IMR-90 (cell line): ENCODE results near the gene KIF22. TPM values are rescaled to one million over a fixed set of nuclear protein-coding genes. Genes with fewer than 3 reads are reported as not detected.

ENCODE experiments used
- ATAC-seq: fragments of 200-7000 bp; cut with Tn5 transposase; 2 replicates; pipeline ENCODE4 v1.9.1; 2020; ENCODE audit warnings: low read depth, mild to moderate bottlenecking, moderate library complexity
- BruUV-seq: library from RNA; stranded (reverse); fragments of 400-500 nt; replicated peaks from 2 replicates; lab custom pipeline; 2021; lab: Mats Ljungman, UMichigan
- CTCF ChIA-PET: fragments of 300-600 bp; formaldehyde crosslinking; extraction: SDS; loops from one replicate; lab custom pipeline; 2021; ENCODE audit warnings: antibody characterized with exemption; lab: Yijun Ruan, JAX
- POLR2A ChIA-PET: fragments of 300-600 bp; sonication (Branson Sonifier 250); formaldehyde crosslinking; loops from one replicate; lab custom pipeline; 2022; ENCODE audit warnings: antibody characterized with exemption; ENCODE audit not compliant: unreplicated experiment; lab: Charles Lee
- DNase-seq: peaks from one replicate; pipeline ENCODE4 v3.0.0; 2013
- H2AFZ ChIP-seq: replicated peaks from 2 replicates; pipeline ENCODE3; 2013; ENCODE audit warnings: low read length, mild to moderate bottlenecking; ENCODE audit not compliant: poor library complexity
- H2AK5ac ChIP-seq: 2 replicates; pipeline ENCODE4 v1.6.1; 2013; ENCODE audit warnings: low read depth, low read length, inconsistent platforms
- H2AK9ac ChIP-seq: replicated peaks from 2 replicates; pipeline ENCODE3; 2013; ENCODE audit warnings: mild to moderate bottlenecking, low read depth, low read length, moderate library complexity; ENCODE audit not compliant: poor library complexity
- H2BK120ac ChIP-seq: 2 replicates; pipeline ENCODE4 v1.6.1; 2013; ENCODE audit warnings: low read depth, low read length, inconsistent platforms
- H2BK15ac ChIP-seq: 3 replicates; pipeline ENCODE4 v1.6.1; 2013; ENCODE audit warnings: low read depth, low read length, inconsistent platforms
- H2BK20ac ChIP-seq: 2 replicates; pipeline ENCODE4 v1.6.1; 2013; ENCODE audit warnings: low read depth, mild to moderate bottlenecking, inconsistent platforms, low read length, moderate library complexity
- H2BK5ac ChIP-seq: 2 replicates; pipeline ENCODE4 v1.6.1; 2013; ENCODE audit warnings: mild to moderate bottlenecking, low read depth, low read length, inconsistent platforms; ENCODE audit not compliant: poor library complexity, severe bottlenecking
- H3K14ac ChIP-seq: replicated peaks from 2 replicates; pipeline ENCODE4 v1.6.1; 2013; ENCODE audit warnings: low read depth, low read length, inconsistent platforms
- H3K18ac ChIP-seq: 2 replicates; pipeline ENCODE4 v1.6.1; 2013; ENCODE audit warnings: low read depth, low read length, control low read depth
- H3K23ac ChIP-seq: 2 replicates; pipeline ENCODE4 v1.6.1; 2013; ENCODE audit warnings: low read depth, low read length, inconsistent platforms
- H3K27ac ChIP-seq: 2 replicates; pipeline ENCODE4 v1.5.1; 2013; ENCODE audit warnings: mild to moderate bottlenecking, control low read depth, low read length; ENCODE audit not compliant: insufficient read depth
- H3K27me3 ChIP-seq: 2 replicates; pipeline ENCODE4 v1.6.1; 2013; ENCODE audit warnings: low read length; ENCODE audit not compliant: control insufficient read depth, insufficient read depth
- H3K36me3 ChIP-seq: 2 replicates; pipeline ENCODE4 v1.6.1; 2013; ENCODE audit warnings: low read length, mixed read lengths; ENCODE audit not compliant: control insufficient read depth, insufficient read depth
- H3K4ac ChIP-seq: 2 replicates; pipeline ENCODE4 v1.6.1; 2013; ENCODE audit warnings: low read depth, low read length, inconsistent platforms
- H3K4me1 ChIP-seq: 2 replicates; pipeline ENCODE4 v1.6.1; 2013; ENCODE audit warnings: low read length, mixed read lengths; ENCODE audit not compliant: control insufficient read depth, insufficient read depth
- H3K4me2 ChIP-seq: 2 replicates; pipeline ENCODE4 v1.6.1; 2013; ENCODE audit warnings: low read depth, mild to moderate bottlenecking, control low read depth, low read length, moderate library complexity
- H3K4me3 ChIP-seq: 2 replicates; pipeline ENCODE4 v1.5.1; 2013; ENCODE audit warnings: low read depth, mild to moderate bottlenecking, control low read depth, low read length, moderate library complexity; ENCODE audit not compliant: insufficient read depth
- H3K56ac ChIP-seq: 2 replicates; pipeline ENCODE4 v1.6.1; 2013; ENCODE audit warnings: low read length, inconsistent platforms; ENCODE audit not compliant: insufficient read depth; ENCODE audit errors: extremely low read depth
- H3K79me1 ChIP-seq, 2 experiments: 2 replicates each; pipeline ENCODE4 v1.6.1; 2013; ENCODE audit warnings: low read length in 2 of 2, inconsistent platforms in 1 of 2, low read depth in 1 of 2
- H3K9ac ChIP-seq: 2 replicates; pipeline ENCODE4 v1.6.1; 2013; ENCODE audit warnings: low read depth, low read length, control low read depth
- H3K9me1 ChIP-seq: 2 replicates; pipeline ENCODE4 v1.6.1; 2013; ENCODE audit warnings: low read length, inconsistent platforms; ENCODE audit not compliant: insufficient read depth
- H3K9me3 ChIP-seq: 2 replicates; pipeline ENCODE4 v1.6.1; 2013; ENCODE audit warnings: low read length; ENCODE audit not compliant: control insufficient read depth, insufficient read depth
- H4K20me1 ChIP-seq: 2 replicates; pipeline ENCODE4 v1.6.1; 2013; ENCODE audit warnings: low read length, inconsistent platforms; ENCODE audit not compliant: insufficient read depth
- H4K5ac ChIP-seq: 2 replicates; pipeline ENCODE4 v1.6.1; 2013; ENCODE audit warnings: mild to moderate bottlenecking, low read depth, low read length, control low read depth
- H4K8ac ChIP-seq, 2 experiments: 2 replicates each; pipeline ENCODE4 v1.6.1; 2013; ENCODE audit warnings: low read depth in 2 of 2, low read length in 2 of 2, control low read depth in 1 of 2, inconsistent platforms in 1 of 2
- H4K91ac ChIP-seq: 2 replicates; pipeline ENCODE4 v1.6.1; 2013; ENCODE audit warnings: low read depth, low read length, inconsistent platforms; ENCODE audit not compliant: insufficient read depth
- FOS ChIP-seq: fragments of 150-350 bp; IDR thresholded peaks from 2 replicates; pipeline ENCODE4 v1.6.1; 2016; ENCODE audit warnings: low read depth, low read length
- RCOR1 ChIP-seq: IDR thresholded peaks from 2 replicates; pipeline ENCODE4 v1.6.1; 2012; ENCODE audit warnings: mild to moderate bottlenecking, low read length, improper control_type of control experiment; ENCODE audit not compliant: insufficient replicate concordance
- SMC3 ChIP-seq: fragments of 150-350 bp; IDR thresholded peaks from 2 replicates; pipeline ENCODE4 v1.6.1; 2016; ENCODE audit warnings: low read depth, mild to moderate bottlenecking, antibody characterized with exemption, low read length, moderate library complexity
- WGBS, 2 experiments: methylation state at CpG; one replicate each; pipeline versions ENCODE4 v1.1.5 to v1.1.7; 2013; ENCODE audit warnings: missing lambda C conversion rate in 2 of 2; ENCODE audit not compliant: insufficient read length in 1 of 2; ENCODE audit errors: extremely low coverage in 2 of 2; 5-methylcytosine and 5-hydroxymethylcytosine counted together
- dilution Hi-C: fragments of 300-500 bp; cut with HindIII; formaldehyde crosslinking; loops from one replicate; pipeline ENCODE4 v1.14.3; 2018; ENCODE audit warnings: low sequenced_read_pairs; ENCODE audit not compliant: unreplicated experiment
- in situ Hi-C: fragments of 300-500 bp; cut with MboI; formaldehyde crosslinking; loops from 3 replicates; pipeline ENCODE4 v1.14.3; 2019; ENCODE audit warnings: low sequenced_read_pairs, inconsistent platforms, mixed read lengths
- intact Hi-C: fragments of 100-400 bp; cut with micrococcal nuclease; formaldehyde crosslinking; loops from 2 replicates; pipeline ENCODE4 v1.10.0; 2022
- polyA plus RNA-seq, 3 experiments: library from polyadenylated mRNA; depleted of rRNA; stranded (reverse); fragments of >200 nt; gene quantifications; 2 replicates each; pipeline ENCODE4 v1.2.3, GENCODE V29; 2012; ENCODE audit warnings: low replicate concordance in 1 of 3
- total RNA-seq: library from RNA; depleted of rRNA; stranded (reverse); fragments of >200 nt; gene quantifications from 2 replicates; pipeline ENCODE4 v1.2.3, GENCODE V29; 2012

KIF22 gene
- total and polyA plus RNA-seq, 2 of the 4 experiments (the other 2 are of a cell fraction), result 43.0 to 65.1 TPM

GRCh38 chr16:29775742-29776408 is 14.7 kb upstream of the KIF22 start:
- WGBS, 2 experiments, result no CpG with 5 or more reads among the region's 4 CpGs
- Histone ChIP-seq H3K9me1 (no peaks in the 10 kb centered on the region), H4K5ac (no peak overlapping the region), H2BK120ac (no peak overlapping the region), H4K20me1 (no peaks in the 10 kb centered on the region), H3K4ac (no peak overlapping the region), H2BK15ac (no peak overlapping the region), H2AK9ac (no peak overlapping the region), H3K79me1 (no peaks in the 10 kb centered on the region), H3K18ac (no peak overlapping the region), H2AFZ (no peak overlapping the region), H3K4me3 (no peak overlapping the region), H4K91ac (no peak overlapping the region), H2BK5ac (no peak overlapping the region), H2BK20ac (no peak overlapping the region), H3K14ac (no peak overlapping the region), H3K4me1 (peaks cover 1% of the 10 kb centered on the region; the same call in 1 of the 2 replicates), H3K9me3 (no peaks in the 10 kb centered on the region), H3K9ac (no peak overlapping the region), H3K27ac (no peak overlapping the region), H3K56ac (no peak overlapping the region), H2AK5ac (no peak overlapping the region), H3K36me3 (no peaks in the 10 kb centered on the region), H3K27me3 (peaks cover 25% of the 10 kb centered on the region), H3K4me2 (no peak overlapping the region), H3K23ac (no peak overlapping the region), H4K8ac (no peak overlapping the region)
- ChIA-PET CTCF (interaction anchor here (0.6 to 0.7 kb wide), 2 partner anchors 45 to 72 kb away, joined by 3 read pairs; no protein-coding TSS in a partner anchor), POLR2A (no interaction called here)
- intact Hi-C loops, result no loop called here
- TF ChIP-seq FOS, result peak; percentile 21; the same call in 1 of the 2 replicates
- TF ChIP-seq RCOR1, result no peak
- no peak for TF ChIP-seq SMC3
- DNase-seq (peak; percentile 43), ATAC-seq (peak; percentile 60)
- BruUV-seq, result no TSS peak
- in situ Hi-C loops, result no loop called here
- dilution Hi-C loops, result no loop called here
